H1 (cell line): ENCODE measurements around the gene AWAT2. TPM values are rescaled to one million over a fixed set of nuclear protein-coding genes. Genes with fewer than 3 reads are reported as not detected.

Experiments
- CTCF ChIA-PET: fragments of 300-600 bp; sonication (Branson Sonifier 250); formaldehyde crosslinking; loops from one replicate; lab custom pipeline; 2021; ENCODE audit not compliant: partially characterized antibody; lab: Charles Lee
- POLR2A ChIA-PET: fragments of 300-600 bp; sonication (Branson Sonifier 250); formaldehyde crosslinking; loops from one replicate; lab custom pipeline; 2021; ENCODE audit warnings: inconsistent platforms; ENCODE audit not compliant: partially characterized antibody; lab: Charles Lee
- DNase-seq, 2 experiments: peaks; one replicate each; pipeline versions ENCODE4 v3.0.0 to v3.0.0-alpha.2; 2010 to 2022; ENCODE audit warnings: low spot score in 2 of 2, low read depth in 1 of 2, mixed read lengths in 1 of 2
- FAIRE-seq: peaks from 2 replicates; lab custom pipeline; 2011; peaks lifted over from hg19 to GRCh38; lab: Jason Lieb, UNC
- H2AFZ ChIP-seq: 2 replicates; pipeline ENCODE4 v1.8.1; 2012; ENCODE audit warnings: low read length, inconsistent platforms
- H2AK5ac ChIP-seq: 2 replicates; pipeline ENCODE4 v1.6.1; 2013; ENCODE audit warnings: low read depth, low read length
- H2BK120ac ChIP-seq: replicated peaks from 2 replicates; pipeline ENCODE3; 2013; ENCODE audit warnings: low read depth, low read length, inconsistent platforms
- H2BK12ac ChIP-seq: 2 replicates; pipeline ENCODE4 v1.6.1; 2013; ENCODE audit warnings: low read depth, low read length
- H2BK15ac ChIP-seq: 2 replicates; pipeline ENCODE4 v1.6.1; 2013; ENCODE audit warnings: low read length
- H2BK20ac ChIP-seq: 2 replicates; pipeline ENCODE4 v1.6.1; 2013; ENCODE audit warnings: low read length
- H2BK5ac ChIP-seq: 2 replicates; pipeline ENCODE4 v1.6.1; 2013; ENCODE audit warnings: low read depth, low read length
- H3K14ac ChIP-seq: 2 replicates; pipeline ENCODE4 v1.6.1; 2013; ENCODE audit warnings: inconsistent platforms; ENCODE audit not compliant: insufficient read length
- H3K18ac ChIP-seq: 2 replicates; pipeline ENCODE4 v1.6.1; 2013; ENCODE audit warnings: low read length; ENCODE audit errors: extremely low read depth
- H3K23ac ChIP-seq: 2 replicates; pipeline ENCODE4 v1.6.1; 2013; ENCODE audit warnings: inconsistent platforms; ENCODE audit not compliant: insufficient read length
- H3K23me2 ChIP-seq: 2 replicates; pipeline ENCODE4 v1.6.1; 2013; ENCODE audit warnings: low read depth, low read length
- H3K27ac ChIP-seq: 2 replicates; pipeline ENCODE4 v1.6.1; 2011; ENCODE audit warnings: low read depth, low read length, inconsistent platforms
- H3K27me3 ChIP-seq, 4 experiments: replicated peaks in 1 of 4; 1 replicate in 1 of 4; 2 replicates in 3 of 4; pipeline versions ENCODE4 v1.6.1 to v1.8.1; 2011 to 2013; ENCODE audit warnings: low read length in 3 of 4, mild to moderate bottlenecking in 3 of 4, inconsistent platforms in 2 of 4, mixed read lengths in 2 of 4, moderate library complexity in 1 of 4; ENCODE audit not compliant: control insufficient read depth in 3 of 4, insufficient read depth in 3 of 4; ENCODE audit errors: extremely low read depth in 1 of 4
- H3K36me3 ChIP-seq, 4 experiments: 2 replicates each; pipeline versions ENCODE4 v1.6.1 to v1.8.1; 2011 to 2013; ENCODE audit warnings: mild to moderate bottlenecking in 4 of 4, low read length in 3 of 4, moderate library complexity in 2 of 4, control low read depth in 1 of 4, inconsistent platforms in 1 of 4; ENCODE audit not compliant: insufficient read depth in 4 of 4, control insufficient read depth in 2 of 4
- H3K4ac ChIP-seq: replicated peaks from 2 replicates; pipeline ENCODE3; 2013; ENCODE audit warnings: low read length, low read depth, mixed read lengths, inconsistent platforms; ENCODE audit not compliant: insufficient read length
- H3K4me1 ChIP-seq, 4 experiments: replicated peaks in 1 of 4; 1 replicate in 1 of 4; 2 replicates in 3 of 4; pipeline versions ENCODE4 v1.6.1 to v1.8.1; 2011 to 2013; ENCODE audit warnings: low read length in 3 of 4, inconsistent platforms in 2 of 4, mixed read lengths in 1 of 4; ENCODE audit not compliant: insufficient read depth in 4 of 4, control insufficient read depth in 3 of 4
- H3K4me2 ChIP-seq, 2 experiments: 2 replicates each; pipeline versions ENCODE4 v1.6.1 to v1.8.1; 2011 to 2013; ENCODE audit warnings: low read depth in 2 of 2, low read length in 2 of 2, control low read depth in 1 of 2, inconsistent platforms in 1 of 2, mild to moderate bottlenecking in 1 of 2; ENCODE audit not compliant: insufficient read depth in 1 of 2
- H3K4me3 ChIP-seq, 4 experiments: fragments of 200-600, 300-600 bp in 1 of 4; sonication (generic), shearing (Covaris generic), sonication (Bioruptor Twin) in 1 of 4; 2 replicates each; pipeline versions ENCODE4 v1.5.1 to v1.8.1; 2011 to 2016; ENCODE audit warnings: low read length in 4 of 4, low read depth in 3 of 4, control low read depth in 2 of 4, inconsistent platforms in 2 of 4, mild to moderate bottlenecking in 2 of 4, mixed read lengths in 1 of 4, moderate library complexity in 1 of 4; ENCODE audit not compliant: insufficient read depth in 2 of 4; ENCODE audit errors: extremely low read depth in 1 of 4
- H3K56ac ChIP-seq: replicated peaks from 2 replicates; pipeline ENCODE3; 2013; ENCODE audit warnings: low read depth, mild to moderate bottlenecking, mixed read lengths, low read length, inconsistent platforms; ENCODE audit not compliant: insufficient read length
- H3K79me1 ChIP-seq: 2 replicates; pipeline ENCODE4 v1.6.1; 2013; ENCODE audit warnings: low read depth, low read length, control low read depth
- H3K79me2 ChIP-seq, 2 experiments: 2 replicates each; pipeline versions ENCODE4 v1.6.1 to v1.8.1; 2012 to 2013; ENCODE audit warnings: low read length in 2 of 2, mild to moderate bottlenecking in 2 of 2, inconsistent platforms in 1 of 2; ENCODE audit not compliant: insufficient read depth in 2 of 2, control insufficient read depth in 1 of 2
- H3K9ac ChIP-seq, 4 experiments: replicated peaks in 1 of 4; 1 replicate in 1 of 4; 2 replicates in 3 of 4; pipeline versions ENCODE4 v1.6.1 to v1.8.1; 2011 to 2013; ENCODE audit warnings: low read depth in 3 of 4, low read length in 3 of 4, control low read depth in 2 of 4, mild to moderate bottlenecking in 2 of 4, moderate library complexity in 2 of 4, inconsistent platforms in 1 of 4; ENCODE audit errors: extremely low read depth in 1 of 4
- H3K9me3 ChIP-seq, 2 experiments: 2 replicates each; pipeline versions ENCODE4 v1.6.1 to v1.8.1; 2012 to 2013; ENCODE audit warnings: mild to moderate bottlenecking in 2 of 2, moderate library complexity in 2 of 2, control low read depth in 1 of 2, inconsistent platforms in 1 of 2, low read depth in 1 of 2, low read length in 1 of 2, mixed read lengths in 1 of 2; ENCODE audit not compliant: insufficient read depth in 2 of 2
- H4K20me1 ChIP-seq, 2 experiments: replicated peaks in 1 of 2; 2 replicates each; pipeline versions ENCODE3 to v1.8.1; 2011 to 2013; ENCODE audit warnings: inconsistent platforms in 2 of 2, low read length in 2 of 2, mild to moderate bottlenecking in 1 of 2; ENCODE audit not compliant: insufficient read depth in 2 of 2, control insufficient read depth in 1 of 2
- H4K5ac ChIP-seq: 2 replicates; pipeline ENCODE4 v1.6.1; 2013; ENCODE audit warnings: low read length, low read depth, mixed read lengths, inconsistent platforms; ENCODE audit not compliant: insufficient read length
- H4K8ac ChIP-seq: 2 replicates; pipeline ENCODE4 v1.8.0; 2013; ENCODE audit warnings: mild to moderate bottlenecking, moderate library complexity, low read length, inconsistent platforms; ENCODE audit not compliant: insufficient read depth; ENCODE audit errors: extremely low read depth
- H4K91ac ChIP-seq: replicated peaks from 2 replicates; pipeline ENCODE3; 2013; ENCODE audit warnings: low read length, mixed read lengths, inconsistent platforms; ENCODE audit not compliant: insufficient read length
- CREB1 ChIP-seq: IDR thresholded peaks from 2 replicates; pipeline ENCODE4 v1.6.1; 2012; ENCODE audit warnings: inconsistent platforms
- HDAC2 ChIP-seq, 2 experiments: fragments of 300-600 bp in 1 of 2; sonication (generic) in 1 of 2; IDR thresholded peaks; 2 replicates each; pipeline ENCODE4 v1.6.1; 2011 to 2012; ENCODE audit warnings: low read depth in 2 of 2, low read length in 2 of 2, mild to moderate bottlenecking in 2 of 2, moderate library complexity in 2 of 2, borderline replicate concordance in 1 of 2, inconsistent platforms in 1 of 2
- NANOG ChIP-seq: IDR thresholded peaks from 2 replicates; pipeline ENCODE4 v1.6.1; 2011; ENCODE audit warnings: low read length, low read depth, mild to moderate bottlenecking, inconsistent platforms; ENCODE audit not compliant: insufficient read depth, poor library complexity, severe bottlenecking
- SIRT6 ChIP-seq: IDR thresholded peaks from one replicate; pipeline ENCODE4 v1.7.1; 2012; ENCODE audit warnings: low read length, inconsistent platforms
- TAF7 ChIP-seq: optimal IDR thresholded peaks from 2 replicates; pipeline ENCODE3; 2011; ENCODE audit warnings: low read depth, mild to moderate bottlenecking, inconsistent platforms, low read length, moderate library complexity, borderline replicate concordance
- TBP ChIP-seq: IDR thresholded peaks from 2 replicates; pipeline ENCODE4 v1.6.1; 2011; ENCODE audit warnings: low read depth, low read length, improper control_type of control experiment
- WGBS, 2 experiments: shearing (Covaris generic) in 1 of 2; methylation state at CpG; one replicate each; pipeline versions ENCODE4 v1.1.6 to v1.1.7; 2013 to 2015; ENCODE audit warnings: low lambda C conversion rate in 2 of 2, mixed read lengths in 2 of 2, inconsistent platforms in 1 of 2, low coverage in 1 of 2, missing lambda C conversion rate in 1 of 2; ENCODE audit not compliant: insufficient replicate concordance in 2 of 2, insufficient coverage in 1 of 2, insufficient read length in 1 of 2; ENCODE audit errors: extremely low coverage in 1 of 2, missing lambda C conversion rate in 1 of 2; 5-methylcytosine and 5-hydroxymethylcytosine counted together
- polyA plus RNA-seq, 7 experiments: library from polyadenylated mRNA; depleted of rRNA in 3 of 7; stranded (reverse) in 5 of 7; unstranded in 2 of 7; fragments of >200 nt in 5 of 7; fragments of 200-250 nt in 2 of 7; gene quantifications; 1 replicate in 5 of 7; 2 replicates in 1 of 7; 4 replicates in 1 of 7; pipeline versions ENCODE4 v1.2.1 to v1.2.3, GENCODE V29; 2011 to 2013; ENCODE audit warnings: missing spikeins in 2 of 7, mixed read lengths in 2 of 7
- total RNA-seq: library from RNA; stranded (reverse); fragmentation: NEBNext Ultra II Directional; extraction: Animal tissue kit (Norgen Biotek cat#: 25700); gene quantifications from 2 replicates; pipeline ENCODE4 v1.2.1, GENCODE V29; 2021

AWAT2 gene
- total and polyA plus RNA-seq, 2 of the 8 experiments (the other 6 are each of a cell fraction or from before 2014, with no cell fraction given): not detected

DNA sequence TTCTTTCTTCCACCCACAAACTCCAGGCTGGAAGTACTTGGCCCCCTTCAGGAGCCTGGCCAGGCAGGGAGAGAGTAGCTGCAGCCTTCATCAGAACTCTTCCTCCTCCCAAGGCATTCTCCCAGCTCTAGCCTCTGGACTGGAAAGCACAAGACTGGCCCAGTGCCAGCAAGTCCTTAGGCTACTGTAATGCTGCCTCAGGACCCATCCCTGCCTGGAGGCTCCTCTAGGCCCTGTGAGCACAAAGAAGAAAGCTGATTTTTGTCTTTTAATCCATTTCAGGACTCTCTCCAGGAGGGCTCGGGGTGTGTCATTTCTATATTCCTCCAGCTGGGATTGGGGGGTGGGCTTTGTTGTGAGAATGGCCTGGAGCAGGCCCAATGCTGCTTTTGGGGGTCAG lies 10.8 kb downstream of the AWAT2 start:
- ChIA-PET CTCF (interaction anchor here (0.9 to 9.6 kb wide), 3 partner anchors 9 to 59 kb away, joined by 4 to 62 read pairs (median 4); no protein-coding TSS in a partner anchor), POLR2A (no interaction called here)
- H3K18ac ChIP-seq: no peak overlapping the region
- H3K23me2 ChIP-seq: no peaks in the 10 kb centered on the region
- FAIRE-seq: no peak
- H3K36me3 ChIP-seq: no peaks in the 10 kb centered on the region
- no peak overlapping the region for H2AFZ ChIP-seq
- no peaks in the 10 kb centered on the region for H4K20me1 ChIP-seq
- no peak for DNase-seq
- no peak overlapping the region for H3K4me3 ChIP-seq
- no peak overlapping the region for H3K14ac ChIP-seq
- no peak overlapping the region for H4K91ac ChIP-seq
- H3K23ac ChIP-seq: no peak overlapping the region
- H2AK5ac ChIP-seq: no peak overlapping the region
- no peak overlapping the region for H2BK12ac ChIP-seq
- H3K9me3 ChIP-seq: no peaks in the 10 kb centered on the region
- no peak for TF ChIP-seq SIRT6
- no peak for TF ChIP-seq TAF7
- no peak for TF ChIP-seq CREB1
- TF ChIP-seq TBP: no peak
- TF ChIP-seq NANOG: no peak
- no peak for TF ChIP-seq HDAC2 (IDR thresholded peaks at IDR 0.05; ENCODE audit: borderline replicate concordance in 1 of 2, low read depth in 2 of 2, low read length in 2 of 2)
- H3K27ac ChIP-seq: no peak overlapping the region
- H4K8ac ChIP-seq: no peak overlapping the region
- H3K4ac ChIP-seq: no peak overlapping the region
- no peak overlapping the region for H3K4me2 ChIP-seq
- no peak overlapping the region for H2BK5ac ChIP-seq
- no peak overlapping the region for H4K5ac ChIP-seq
- no peaks in the 10 kb centered on the region for H3K79me1 ChIP-seq
- no peak overlapping the region for H2BK15ac ChIP-seq
- H2BK20ac ChIP-seq: no peak overlapping the region
- H2BK120ac ChIP-seq: no peak overlapping the region
- H3K9ac ChIP-seq: no peak overlapping the region
- no peak overlapping the region for H3K56ac ChIP-seq
- no peaks in the 10 kb centered on the region for H3K27me3 ChIP-seq
- WGBS, 2 experiments: no CpG with 5 or more reads among the region's 1 CpG
- H3K4me1 ChIP-seq: no peaks in the 10 kb centered on the region
- no peaks in the 10 kb centered on the region for H3K79me2 ChIP-seq
